Panc1 (cell line): ENCODE results near the gene RBM41. TPM values are rescaled to one million over a fixed set of nuclear protein-coding genes. Genes with fewer than 3 reads are reported as not detected.

ENCODE experiments used
- ATAC-seq: fragments of 200-7000 bp; cut with Tn5 transposase; 2 replicates; pipeline ENCODE4 v1.9.1; 2020; ENCODE audit warnings: mild to moderate bottlenecking, moderate library complexity
- BruUV-seq: library from RNA; stranded (reverse); fragments of 400-500 nt; replicated peaks from 2 replicates; lab custom pipeline; 2021; lab: Mats Ljungman, UMichigan
- CTCF ChIA-PET: fragments of 300-600 bp; sonication (Branson Sonifier 250); formaldehyde crosslinking; loops from one replicate; lab custom pipeline; 2022; ENCODE audit warnings: antibody characterized with exemption; lab: Charles Lee
- POLR2A ChIA-PET: fragments of 300-600 bp; sonication (Branson Sonifier 250); formaldehyde crosslinking; loops from one replicate; lab custom pipeline; 2022; ENCODE audit warnings: antibody characterized with exemption; lab: Charles Lee
- DNase-seq: peaks from one replicate; pipeline ENCODE4 v3.0.0-alpha.2; 2010; ENCODE audit warnings: low read depth, low spot score
- H3K27ac ChIP-seq: 2 replicates; pipeline ENCODE4 v1.5.1; 2011; ENCODE audit warnings: mild to moderate bottlenecking, low read length, inconsistent platforms
- H3K27me3 ChIP-seq: fragments of 200-500 bp; sonication (Bioruptor generic); 2 replicates; pipeline ENCODE4 v1.6.0; 2014; ENCODE audit warnings: low read length, inconsistent platforms; ENCODE audit not compliant: control insufficient read depth, insufficient read depth
- H3K36me3 ChIP-seq: fragments of 200-500 bp; sonication (Bioruptor generic); 2 replicates; pipeline ENCODE4 v1.5.1; 2014; ENCODE audit warnings: inconsistent platforms, mild to moderate bottlenecking, low read length, moderate library complexity; ENCODE audit not compliant: control insufficient read depth, insufficient read depth
- H3K4me1 ChIP-seq: 2 replicates; pipeline ENCODE4 v1.5.1; 2011; ENCODE audit warnings: inconsistent platforms, mild to moderate bottlenecking, low read length, moderate library complexity; ENCODE audit not compliant: control insufficient read depth, insufficient read depth
- H3K4me3 ChIP-seq, 2 experiments: 2 replicates each; pipeline ENCODE4 v1.5.1; 2011 to 2012; ENCODE audit warnings: low read depth in 2 of 2, low read length in 2 of 2, mild to moderate bottlenecking in 2 of 2, inconsistent platforms in 1 of 2, moderate library complexity in 1 of 2
- H3K9me3 ChIP-seq: fragments of 200-500 bp; sonication (Bioruptor generic); 2 replicates; pipeline ENCODE4 v1.5.1; 2014; ENCODE audit warnings: low read depth, mild to moderate bottlenecking, inconsistent platforms, low read length, moderate library complexity; ENCODE audit not compliant: control insufficient read depth, insufficient read depth
- CTCF ChIP-seq: fragments of 450-650 bp; IDR thresholded peaks from 2 replicates; pipeline ENCODE4 v1.5.1; 2017; ENCODE audit warnings: mild to moderate bottlenecking
- POLR2AphosphoS5 ChIP-seq: IDR thresholded peaks from 2 replicates; pipeline ENCODE4 v1.6.1; 2012; ENCODE audit warnings: mild to moderate bottlenecking, low read depth, low read length, moderate library complexity
- SIN3A ChIP-seq: IDR thresholded peaks from 2 replicates; pipeline ENCODE4 v1.6.1; 2012; ENCODE audit warnings: low read depth, mild to moderate bottlenecking, low read length, moderate library complexity, borderline replicate concordance; ENCODE audit not compliant: insufficient read depth
- TCF7L2 ChIP-seq: IDR thresholded peaks from 2 replicates; pipeline ENCODE4 v1.6.1; 2011; ENCODE audit warnings: mild to moderate bottlenecking, low read depth, low read length, inconsistent platforms
- in situ Hi-C: cut with HindIII; loops from 2 replicates; pipeline ENCODE4 v1.10.0; 2016; ENCODE audit warnings: low sequenced_read_pairs, low pct_unique_long_range_greater_than_20kb
- intact Hi-C: fragments of 100-400 bp; cut with micrococcal nuclease; formaldehyde crosslinking; loops from one replicate; pipeline ENCODE4 v1.10.0; 2022; ENCODE audit not compliant: unreplicated experiment
- total RNA-seq: library from RNA; stranded (reverse); gene quantifications from one replicate; pipeline ENCODE4 v1.2.1, GENCODE V29; 2021; ENCODE audit not compliant: unreplicated experiment
- TF ChIP-seq, protein P1 (sequence below), 2 experiments: IDR thresholded peaks; 2 replicates each; pipeline ENCODE4 v1.6.1; 2011 to 2012; ENCODE audit warnings: low read depth in 2 of 2, control low read depth in 1 of 2, low read length in 1 of 2, mild to moderate bottlenecking in 1 of 2, moderate library complexity in 1 of 2; ENCODE audit not compliant: insufficient read depth in 1 of 2

The RBM41 gene
- total RNA-seq, 1 experiment from 2014 or later = 15.1 TPM

GRCh38 chrX:107146670-107147069, 28.0 kb upstream of the RBM41 start:
- ATAC-seq = no peak
- no peak for TF ChIP-seq SIN3A
- TF ChIP-seq TCF7L2 = no peak
- H3K4me3 ChIP-seq = no peak overlapping the region
- ChIA-PET POLR2A (no interaction called here), CTCF (no interaction called here)
- H3K4me1 ChIP-seq = no peaks in the 10 kb centered on the region
- H3K36me3 ChIP-seq = no peaks in the 10 kb centered on the region
- no peak overlapping the region for H3K27ac ChIP-seq
- H3K27me3 ChIP-seq = no peaks in the 10 kb centered on the region
- no peaks in the 10 kb centered on the region for H3K9me3 ChIP-seq
- DNase-seq = no peak
- intact Hi-C loops = no loop called here
- BruUV-seq = no TSS peak
- in situ Hi-C loops = no loop called here

GRCh38 chrX:107135965-107136307, 17.3 kb upstream of the RBM41 start:
- ChIA-PET CTCF (no interaction called here), POLR2A (no interaction called here)
- no peaks in the 10 kb centered on the region for H3K36me3 ChIP-seq
- no peaks in the 10 kb centered on the region; the same call in 1 of the 2 replicates for H3K27me3 ChIP-seq
- H3K4me3 ChIP-seq = no peak overlapping the region
- H3K27ac ChIP-seq = no peak overlapping the region
- BruUV-seq = no TSS peak
- ATAC-seq (no peak), DNase-seq (no peak)
- no peaks in the 10 kb centered on the region for H3K9me3 ChIP-seq
- intact Hi-C loops (no loop called here), in situ Hi-C loops (no loop called here)
- TF ChIP-seq SIN3A = no peak
- TF ChIP-seq, protein P1, sequence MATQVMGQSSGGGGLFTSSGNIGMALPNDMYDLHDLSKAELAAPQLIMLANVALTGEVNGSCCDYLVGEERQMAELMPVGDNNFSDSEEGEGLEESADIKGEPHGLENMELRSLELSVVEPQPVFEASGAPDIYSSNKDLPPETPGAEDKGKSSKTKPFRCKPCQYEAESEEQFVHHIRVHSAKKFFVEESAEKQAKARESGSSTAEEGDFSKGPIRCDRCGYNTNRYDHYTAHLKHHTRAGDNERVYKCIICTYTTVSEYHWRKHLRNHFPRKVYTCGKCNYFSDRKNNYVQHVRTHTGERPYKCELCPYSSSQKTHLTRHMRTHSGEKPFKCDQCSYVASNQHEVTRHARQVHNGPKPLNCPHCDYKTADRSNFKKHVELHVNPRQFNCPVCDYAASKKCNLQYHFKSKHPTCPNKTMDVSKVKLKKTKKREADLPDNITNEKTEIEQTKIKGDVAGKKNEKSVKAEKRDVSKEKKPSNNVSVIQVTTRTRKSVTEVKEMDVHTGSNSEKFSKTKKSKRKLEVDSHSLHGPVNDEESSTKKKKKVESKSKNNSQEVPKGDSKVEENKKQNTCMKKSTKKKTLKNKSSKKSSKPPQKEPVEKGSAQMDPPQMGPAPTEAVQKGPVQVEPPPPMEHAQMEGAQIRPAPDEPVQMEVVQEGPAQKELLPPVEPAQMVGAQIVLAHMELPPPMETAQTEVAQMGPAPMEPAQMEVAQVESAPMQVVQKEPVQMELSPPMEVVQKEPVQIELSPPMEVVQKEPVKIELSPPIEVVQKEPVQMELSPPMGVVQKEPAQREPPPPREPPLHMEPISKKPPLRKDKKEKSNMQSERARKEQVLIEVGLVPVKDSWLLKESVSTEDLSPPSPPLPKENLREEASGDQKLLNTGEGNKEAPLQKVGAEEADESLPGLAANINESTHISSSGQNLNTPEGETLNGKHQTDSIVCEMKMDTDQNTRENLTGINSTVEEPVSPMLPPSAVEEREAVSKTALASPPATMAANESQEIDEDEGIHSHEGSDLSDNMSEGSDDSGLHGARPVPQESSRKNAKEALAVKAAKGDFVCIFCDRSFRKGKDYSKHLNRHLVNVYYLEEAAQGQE (IDR thresholded peaks at IDR 0.05; ENCODE audit: insufficient read depth in 1 of 2, low read depth in 2 of 2, low read length in 1 of 2) = no peak
- no peak for TF ChIP-seq CTCF
- TF ChIP-seq POLR2AphosphoS5 = no peak
- TF ChIP-seq TCF7L2 = no peak
- no peaks in the 10 kb centered on the region for H3K4me1 ChIP-seq

- in situ Hi-C loops (no loop called here), intact Hi-C loops (no loop called here)
- BruUV-seq = no TSS peak
- ChIA-PET POLR2A (no interaction called here), CTCF (no interaction called here)
- no peak for TF ChIP-seq TCF7L2
- TF ChIP-seq, protein P1 (IDR thresholded peaks at IDR 0.05; ENCODE audit: insufficient read depth in 1 of 2, low read depth in 2 of 2, low read length in 1 of 2) = no peak
- TF ChIP-seq POLR2AphosphoS5 = no peak
- TF ChIP-seq SIN3A = no peak
- no peak for TF ChIP-seq CTCF
- ATAC-seq (no peak), DNase-seq (peak; percentile 24)
- H3K4me3 ChIP-seq = no peak overlapping the region
- H3K27ac ChIP-seq = no peak overlapping the region
- no peaks in the 10 kb centered on the region for H3K4me1 ChIP-seq
- H3K27me3 ChIP-seq = no peaks in the 10 kb centered on the region; the same call in 1 of the 2 replicates
- H3K9me3 ChIP-seq = no peaks in the 10 kb centered on the region
- H3K36me3 ChIP-seq = no peaks in the 10 kb centered on the region
Measured at GRCh38 chrX:107135049-107135964, 16.7 kb upstream of the RBM41 start.
